ENCODE data around the gene MORC3.

Gene MORC3

DNA sequence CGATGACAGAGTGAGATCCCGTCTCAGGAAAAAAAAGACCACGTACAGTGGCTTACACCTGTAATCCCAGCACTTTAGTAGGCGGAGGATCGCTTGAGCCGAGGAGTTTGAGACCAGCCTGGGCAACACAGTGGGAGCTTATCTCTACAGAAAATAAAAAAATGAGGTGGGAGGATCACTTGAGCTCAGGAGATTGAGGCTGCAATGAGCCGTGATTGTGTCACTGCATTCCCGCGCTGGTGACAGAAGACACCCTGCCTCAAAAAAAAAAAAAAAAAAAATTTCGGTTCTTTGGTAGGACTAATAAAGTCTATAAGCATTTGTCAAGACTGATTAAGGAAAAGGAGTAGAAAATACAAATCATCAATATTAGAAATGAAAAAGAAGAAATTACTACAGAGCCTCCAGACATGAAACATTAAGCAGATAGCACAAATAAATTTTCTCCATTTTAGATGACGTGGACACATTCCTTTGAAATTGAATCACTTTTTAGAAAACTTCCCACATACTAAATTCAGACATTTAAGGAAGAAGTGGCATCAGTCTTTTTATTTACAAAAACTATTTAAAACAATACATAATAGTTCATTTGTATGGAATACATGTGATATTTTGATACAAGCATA lies 30.4 kb downstream of the MORC3 start:
- no peak for DNase-seq (ENCODE audit: insufficient read length, low spot score)
- FAIRE-seq, result no peak
- TF ChIP-seq, protein P1, sequence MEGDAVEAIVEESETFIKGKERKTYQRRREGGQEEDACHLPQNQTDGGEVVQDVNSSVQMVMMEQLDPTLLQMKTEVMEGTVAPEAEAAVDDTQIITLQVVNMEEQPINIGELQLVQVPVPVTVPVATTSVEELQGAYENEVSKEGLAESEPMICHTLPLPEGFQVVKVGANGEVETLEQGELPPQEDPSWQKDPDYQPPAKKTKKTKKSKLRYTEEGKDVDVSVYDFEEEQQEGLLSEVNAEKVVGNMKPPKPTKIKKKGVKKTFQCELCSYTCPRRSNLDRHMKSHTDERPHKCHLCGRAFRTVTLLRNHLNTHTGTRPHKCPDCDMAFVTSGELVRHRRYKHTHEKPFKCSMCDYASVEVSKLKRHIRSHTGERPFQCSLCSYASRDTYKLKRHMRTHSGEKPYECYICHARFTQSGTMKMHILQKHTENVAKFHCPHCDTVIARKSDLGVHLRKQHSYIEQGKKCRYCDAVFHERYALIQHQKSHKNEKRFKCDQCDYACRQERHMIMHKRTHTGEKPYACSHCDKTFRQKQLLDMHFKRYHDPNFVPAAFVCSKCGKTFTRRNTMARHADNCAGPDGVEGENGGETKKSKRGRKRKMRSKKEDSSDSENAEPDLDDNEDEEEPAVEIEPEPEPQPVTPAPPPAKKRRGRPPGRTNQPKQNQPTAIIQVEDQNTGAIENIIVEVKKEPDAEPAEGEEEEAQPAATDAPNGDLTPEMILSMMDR (IDR thresholded peaks at IDR 0.05; ENCODE audit: insufficient read depth, missing control alignments), result no peak

DNA sequence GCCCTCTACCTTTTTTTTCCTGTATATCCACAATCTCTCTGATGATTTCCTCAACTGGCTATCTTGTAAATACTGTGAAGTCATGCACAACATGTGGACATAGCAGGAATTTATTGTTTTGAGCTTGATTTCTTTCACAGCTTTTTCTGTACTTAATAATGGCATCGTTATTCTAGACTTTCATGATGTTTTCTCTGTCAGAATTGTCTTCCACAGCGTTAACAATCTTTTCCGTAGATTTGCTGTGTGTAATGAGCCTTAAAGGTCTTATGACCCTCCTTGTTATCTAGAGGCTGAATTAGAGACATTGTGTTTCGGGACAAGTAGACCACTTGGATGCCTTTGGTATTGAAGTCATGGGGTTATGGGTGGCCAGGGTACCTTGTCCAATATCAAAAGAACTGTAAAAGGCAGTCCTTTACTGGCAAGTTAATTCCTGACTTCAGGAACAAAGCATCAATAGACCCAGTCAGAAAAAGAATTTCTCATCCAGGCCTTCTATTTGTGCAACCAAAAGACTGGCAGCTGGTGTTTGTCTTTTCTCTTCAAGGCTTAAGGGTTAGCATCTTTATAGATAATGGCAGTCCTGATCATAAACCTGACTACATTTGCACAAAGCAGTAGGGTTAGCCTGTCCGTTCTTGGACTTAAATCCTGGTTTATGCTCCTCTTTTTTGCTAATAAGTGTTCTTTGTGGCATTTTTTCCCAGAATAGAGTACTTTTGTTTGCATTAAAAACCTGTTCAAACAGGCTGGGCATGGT lies 35.1 kb downstream of the MORC3 start:
- no peak for FAIRE-seq
- TF ChIP-seq, protein P1 (IDR thresholded peaks at IDR 0.05; ENCODE audit: insufficient read depth, missing control alignments), result no peak
- no peak for DNase-seq (ENCODE audit: insufficient read length, low spot score)

DNA sequence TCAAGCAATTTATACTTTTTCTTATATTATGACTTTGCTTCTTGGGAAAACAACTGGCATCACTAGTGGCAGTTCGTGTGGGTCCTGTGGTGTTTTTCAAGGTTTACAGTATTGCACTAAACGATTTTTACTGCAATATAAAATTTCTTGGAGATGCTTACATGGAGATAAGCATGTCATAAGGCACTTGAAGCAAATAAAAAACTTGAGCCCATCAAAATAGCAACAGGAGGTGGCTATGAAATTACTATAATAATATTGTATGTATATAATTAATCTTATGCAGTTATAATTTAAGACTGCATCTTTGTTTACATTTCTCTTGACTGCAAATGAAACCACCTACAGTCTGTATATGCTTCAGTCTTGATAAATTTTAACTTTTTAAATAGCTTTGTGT lies 35.9 kb downstream of the MORC3 start:
- TF ChIP-seq, protein P1 (IDR thresholded peaks at IDR 0.05; ENCODE audit: insufficient read depth, missing control alignments), result no peak
- FAIRE-seq (no peak), DNase-seq (ENCODE audit: insufficient read length, low spot score) (no peak)

DNA sequence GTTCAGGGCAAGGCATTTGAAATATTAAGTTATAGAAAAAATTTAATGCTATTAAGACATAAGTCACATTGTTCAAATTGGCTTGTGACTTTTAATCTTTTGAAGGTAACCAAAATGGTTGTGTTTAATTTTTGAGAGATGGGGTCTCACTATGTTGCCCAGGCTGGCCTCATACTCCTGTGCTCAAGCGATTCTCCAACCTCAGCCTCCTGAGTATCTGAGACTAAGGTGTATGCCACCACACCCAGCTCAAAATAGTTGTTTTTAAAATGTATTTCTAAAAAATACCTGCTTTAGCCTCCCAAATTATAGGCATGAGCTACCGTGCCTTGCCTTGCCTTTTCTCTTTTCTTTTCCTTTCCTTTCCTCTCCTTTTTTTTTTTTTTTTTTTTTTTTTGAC lies 39.2 kb downstream of the MORC3 start:
- TF ChIP-seq, protein P1 (IDR thresholded peaks at IDR 0.05; ENCODE audit: insufficient read depth, missing control alignments), result no peak
- FAIRE-seq, result no peak

DNA sequence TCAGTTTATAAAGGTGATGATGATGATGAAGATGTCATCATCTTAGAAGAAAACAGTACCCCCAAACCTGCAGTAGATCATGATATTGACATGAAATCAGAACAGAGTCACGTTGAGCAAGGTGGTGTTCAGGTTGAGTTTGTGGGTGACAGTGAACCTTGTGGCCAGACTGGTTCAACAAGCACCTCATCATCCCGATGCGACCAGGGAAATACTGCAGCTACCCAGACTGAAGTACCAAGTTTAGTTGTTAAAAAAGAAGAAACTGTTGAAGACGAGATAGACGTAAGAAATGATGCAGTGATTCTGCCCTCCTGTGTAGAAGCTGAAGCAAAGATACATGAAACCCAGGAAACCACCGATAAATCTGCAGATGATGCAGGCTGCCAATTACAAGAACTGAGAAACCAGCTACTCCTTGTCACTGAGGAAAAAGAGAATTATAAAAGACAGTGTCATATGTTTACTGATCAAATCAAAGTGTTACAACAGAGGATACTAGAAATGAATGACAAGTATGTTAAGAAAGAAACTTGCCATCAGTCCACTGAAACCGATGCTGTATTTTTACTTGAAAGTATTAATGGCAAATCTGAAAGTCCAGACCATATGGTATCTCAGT lies 49.2 kb downstream of the MORC3 start:
- no peak for DNase-seq (ENCODE audit: insufficient read length, low spot score)
- TF ChIP-seq, protein P1 (IDR thresholded peaks at IDR 0.05; ENCODE audit: insufficient read depth, missing control alignments), result no peak
- FAIRE-seq, result no peak

More for the DNA sequence above, 39.2 kb downstream of the MORC3 start:
- no peak for DNase-seq (ENCODE audit: insufficient read length, low spot score)

DNA sequence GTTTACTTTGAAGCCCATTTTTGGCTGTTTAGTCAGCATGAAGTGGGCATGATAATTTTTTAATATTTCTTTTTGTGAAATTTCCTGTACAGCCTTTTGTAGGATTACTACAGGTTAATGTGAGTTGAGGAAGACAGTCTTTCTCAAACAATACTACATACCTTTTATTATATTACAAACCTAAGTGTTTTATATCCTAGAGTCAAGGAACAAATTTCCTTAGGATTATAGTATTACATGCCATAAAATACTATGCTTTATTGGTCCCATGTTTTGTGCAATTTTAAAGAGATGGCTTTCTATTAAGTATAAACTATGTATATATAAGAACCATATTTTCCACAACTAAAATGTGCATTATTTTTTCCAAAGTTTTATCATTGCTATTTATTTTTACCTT lies 56.0 kb downstream of the MORC3 start:
- TF ChIP-seq, protein P1 (IDR thresholded peaks at IDR 0.05; ENCODE audit: insufficient read depth, missing control alignments), result no peak
- no peak for DNase-seq (ENCODE audit: insufficient read length, low spot score)
- no peak for FAIRE-seq

Data from D721Med (cell line).